Measurements from ENCODE around the gene CRACDL. TPM values are rescaled to one million over a fixed set of nuclear protein-coding genes. Genes with fewer than 3 reads are reported as not detected.

CRACDL gene
- total RNA-seq, 1 experiment from 2014 or later, result not detected

DNA sequence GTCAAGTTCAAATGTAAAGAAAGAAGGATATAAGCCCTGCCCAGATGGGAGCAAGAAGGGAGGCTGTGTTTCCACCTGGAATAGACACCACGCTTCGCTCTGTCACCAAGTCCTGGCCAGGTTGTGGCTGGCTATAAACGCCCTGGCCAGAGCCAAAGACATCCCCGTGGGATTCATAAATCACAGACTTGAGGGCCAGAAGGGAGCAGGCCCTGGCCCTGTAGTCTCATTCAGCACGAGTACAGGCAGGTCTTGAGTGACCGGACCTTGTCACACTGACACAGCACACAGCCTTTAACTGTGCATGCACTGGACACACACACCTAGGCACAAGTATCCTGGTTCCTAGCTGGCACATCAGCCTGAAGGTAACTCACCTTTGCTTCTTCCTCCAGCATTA is 110.6 kb downstream of the CRACDL start:
- CTCF ChIA-PET, result no interaction called here

DNA sequence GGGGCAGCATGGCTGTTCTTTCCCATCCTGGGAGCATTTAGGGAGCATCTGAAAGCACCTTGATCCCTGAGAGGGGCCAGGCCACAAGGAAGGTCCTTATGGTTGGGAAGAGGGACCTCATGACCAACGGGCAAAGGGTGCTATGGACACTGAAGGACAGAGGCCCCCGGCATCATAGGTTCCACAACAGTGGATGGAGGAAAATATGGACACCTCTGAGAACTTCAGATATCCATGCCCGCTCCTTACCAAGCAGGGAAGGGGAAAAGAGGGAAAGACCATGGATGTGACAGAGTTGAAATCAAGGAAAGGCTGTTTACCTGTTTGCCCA is 111.0 kb downstream of the CRACDL start:
- no peak for TF ChIP-seq EZH2 (IDR thresholded peaks at IDR 0.05; ENCODE audit: low read length, unreplicated experiment)
- TF ChIP-seq, protein P1, sequence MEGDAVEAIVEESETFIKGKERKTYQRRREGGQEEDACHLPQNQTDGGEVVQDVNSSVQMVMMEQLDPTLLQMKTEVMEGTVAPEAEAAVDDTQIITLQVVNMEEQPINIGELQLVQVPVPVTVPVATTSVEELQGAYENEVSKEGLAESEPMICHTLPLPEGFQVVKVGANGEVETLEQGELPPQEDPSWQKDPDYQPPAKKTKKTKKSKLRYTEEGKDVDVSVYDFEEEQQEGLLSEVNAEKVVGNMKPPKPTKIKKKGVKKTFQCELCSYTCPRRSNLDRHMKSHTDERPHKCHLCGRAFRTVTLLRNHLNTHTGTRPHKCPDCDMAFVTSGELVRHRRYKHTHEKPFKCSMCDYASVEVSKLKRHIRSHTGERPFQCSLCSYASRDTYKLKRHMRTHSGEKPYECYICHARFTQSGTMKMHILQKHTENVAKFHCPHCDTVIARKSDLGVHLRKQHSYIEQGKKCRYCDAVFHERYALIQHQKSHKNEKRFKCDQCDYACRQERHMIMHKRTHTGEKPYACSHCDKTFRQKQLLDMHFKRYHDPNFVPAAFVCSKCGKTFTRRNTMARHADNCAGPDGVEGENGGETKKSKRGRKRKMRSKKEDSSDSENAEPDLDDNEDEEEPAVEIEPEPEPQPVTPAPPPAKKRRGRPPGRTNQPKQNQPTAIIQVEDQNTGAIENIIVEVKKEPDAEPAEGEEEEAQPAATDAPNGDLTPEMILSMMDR (conservative IDR thresholded peaks at IDR 0.05; ENCODE audit: low read depth, low read length), result no peak
- no peak for TF ChIP-seq EZH2phosphoT487 (IDR thresholded peaks at IDR 0.05; ENCODE audit: borderline replicate concordance, low read length)
- H3K36me3 ChIP-seq (ENCODE audit: low read depth, low read length), result no peaks in the 10 kb centered on the region
- H4K20me1 ChIP-seq (ENCODE audit: low read length), result no peaks in the 10 kb centered on the region
- no peak overlapping the region for H3K4me2 ChIP-seq (ENCODE audit: low read length)
- no peaks in the 10 kb centered on the region for H3F3A ChIP-seq (ENCODE audit: low read length, unreplicated experiment)
- no peak overlapping the region for H3K9ac ChIP-seq (ENCODE audit: low read length)
- no peaks in the 10 kb centered on the region for H3K9me2 ChIP-seq (replicated peaks; ENCODE audit: low read length)
- ATAC-seq, result no peak
- no peak overlapping the region for H3K27ac ChIP-seq (ENCODE audit: low read length)
- H3K27me3 ChIP-seq (ENCODE audit: low read length), result no peaks in the 10 kb centered on the region
- H3K4me3 ChIP-seq (ENCODE audit: low read length), result no peak overlapping the region
- ChIA-PET POLR2A (ENCODE audit: unreplicated experiment) (no interaction called here), CTCF (no interaction called here)
- DNase-seq, result no peak
- no peaks in the 10 kb centered on the region for H3K79me2 ChIP-seq (ENCODE audit: low read length)
- no TSS peak for BruUV-seq (replicated peaks)
- no peaks in the 10 kb centered on the region for H3K9me3 ChIP-seq (ENCODE audit: low read length)
- intact Hi-C loops (cut with micrococcal nuclease), result no loop called here
- H3K4me1 ChIP-seq (ENCODE audit: insufficient read depth, low read length), result peaks cover 20% of the 10 kb centered on the region
- no peak overlapping the region for H2AFZ ChIP-seq (ENCODE audit: low read length)

More for the DNA sequence above, 110.6 kb downstream of the CRACDL start:
- H3K27me3 ChIP-seq (ENCODE audit: low read length), result no peaks in the 10 kb centered on the region
- no peak overlapping the region for H3K9ac ChIP-seq (ENCODE audit: low read length)
- no peaks in the 10 kb centered on the region for H3K9me2 ChIP-seq (replicated peaks; ENCODE audit: low read length)
- H3K4me1 ChIP-seq (ENCODE audit: insufficient read depth, low read length), result peaks cover 23% of the 10 kb centered on the region
- POLR2A ChIA-PET (ENCODE audit: unreplicated experiment), result no interaction called here
- no peaks in the 10 kb centered on the region for H3K9me3 ChIP-seq (ENCODE audit: low read length)
- no peaks in the 10 kb centered on the region for H3K79me2 ChIP-seq (ENCODE audit: low read length)
- H3K27ac ChIP-seq (ENCODE audit: low read length), result no peak overlapping the region
- H3K4me3 ChIP-seq (ENCODE audit: low read length), result no peak overlapping the region
- BruUV-seq (replicated peaks), result no TSS peak
- TF ChIP-seq EZH2phosphoT487 (IDR thresholded peaks at IDR 0.05; ENCODE audit: borderline replicate concordance, low read length) (no peak), EZH2 (IDR thresholded peaks at IDR 0.05; ENCODE audit: low read length, unreplicated experiment) (no peak)
- TF ChIP-seq, protein P1 (conservative IDR thresholded peaks at IDR 0.05; ENCODE audit: low read depth, low read length), result no peak
- no peak overlapping the region for H2AFZ ChIP-seq (ENCODE audit: low read length)
- no peak for ATAC-seq
- no peak overlapping the region for H3K4me2 ChIP-seq (ENCODE audit: low read length)
- intact Hi-C loops (cut with micrococcal nuclease), result no loop called here
- no peaks in the 10 kb centered on the region for H3K36me3 ChIP-seq (ENCODE audit: low read depth, low read length)
- DNase-seq, result no peak
- no peaks in the 10 kb centered on the region for H3F3A ChIP-seq (ENCODE audit: low read length, unreplicated experiment)
- no peaks in the 10 kb centered on the region for H4K20me1 ChIP-seq (ENCODE audit: low read length)

GRCh38 chr2:98824256-98825019 is 111.6 kb downstream of the CRACDL start:
- no peak overlapping the region for H3K9ac ChIP-seq (ENCODE audit: low read length)
- no peaks in the 10 kb centered on the region for H3K9me3 ChIP-seq (ENCODE audit: low read length)
- H3K4me2 ChIP-seq (ENCODE audit: low read length), result no peak overlapping the region
- H3K27ac ChIP-seq (ENCODE audit: low read length), result no peak overlapping the region
- intact Hi-C loops (cut with micrococcal nuclease), result no loop called here
- POLR2A ChIA-PET (ENCODE audit: unreplicated experiment), result no interaction called here
- H3K27me3 ChIP-seq (ENCODE audit: low read length), result no peaks in the 10 kb centered on the region
- TF ChIP-seq, protein P1 (conservative IDR thresholded peaks at IDR 0.05; ENCODE audit: low read depth, low read length), result no peak
- TF ChIP-seq EZH2phosphoT487 (IDR thresholded peaks at IDR 0.05; ENCODE audit: borderline replicate concordance, low read length) (no peak), EZH2 (IDR thresholded peaks at IDR 0.05; ENCODE audit: low read length, unreplicated experiment) (no peak)
- H3K4me1 ChIP-seq (ENCODE audit: insufficient read depth, low read length), result peaks cover 14% of the 10 kb centered on the region
- H4K20me1 ChIP-seq (ENCODE audit: low read length), result no peaks in the 10 kb centered on the region
- CTCF ChIA-PET, result no interaction called here
- ATAC-seq (no peak), DNase-seq (no peak)
- H3K79me2 ChIP-seq (ENCODE audit: low read length), result no peaks in the 10 kb centered on the region
- no peaks in the 10 kb centered on the region for H3K9me2 ChIP-seq (replicated peaks; ENCODE audit: low read length)
- H2AFZ ChIP-seq (ENCODE audit: low read length), result no peak overlapping the region
- H3K36me3 ChIP-seq (ENCODE audit: low read depth, low read length), result no peaks in the 10 kb centered on the region
- H3K4me3 ChIP-seq (ENCODE audit: low read length), result no peak overlapping the region
- no peaks in the 10 kb centered on the region for H3F3A ChIP-seq (ENCODE audit: low read length, unreplicated experiment)
- no TSS peak for BruUV-seq (replicated peaks)

All from PC-3 (cell line).